H9 (cell line): ENCODE data around the gene SYNE2. TPM values are rescaled to one million over a fixed set of nuclear protein-coding genes. Genes with fewer than 3 reads are reported as not detected.
A peak's percentile ranks its signal among the peaks of the same experiment; 100 is the strongest.

Source experiments
- DNase-seq: peaks from one replicate; pipeline ENCODE4 v3.0.0-alpha.2; 2017
- H2AFZ ChIP-seq: one replicate; pipeline ENCODE4 v1.6.1; 2013; ENCODE audit warnings: mild to moderate bottlenecking, low read length, control low read depth, moderate library complexity
- H2AK5ac ChIP-seq: 2 replicates; pipeline ENCODE4 v1.6.1; 2013; ENCODE audit warnings: low read length, control low read depth, mixed read lengths; ENCODE audit not compliant: insufficient read length
- H2BK120ac ChIP-seq: one replicate; pipeline ENCODE4 v1.6.1; 2013; ENCODE audit warnings: low read depth, mild to moderate bottlenecking, low read length, control low read depth, inconsistent platforms; ENCODE audit not compliant: poor library complexity, severe bottlenecking
- H2BK12ac ChIP-seq: 2 replicates; pipeline ENCODE4 v1.6.1; 2013; ENCODE audit warnings: low read length, control low read depth, mixed read lengths, low read depth; ENCODE audit not compliant: insufficient read length
- H2BK15ac ChIP-seq: 2 replicates; pipeline ENCODE4 v1.6.1; 2013; ENCODE audit warnings: low read depth, low read length, control low read depth
- H2BK20ac ChIP-seq: one replicate; pipeline ENCODE4 v1.6.1; 2013; ENCODE audit warnings: low read depth, mild to moderate bottlenecking, low read length, control low read depth, inconsistent platforms; ENCODE audit not compliant: poor library complexity, severe bottlenecking
- H2BK5ac ChIP-seq: 2 replicates; pipeline ENCODE4 v1.6.1; 2013; ENCODE audit warnings: low read length, control low read depth, mixed read lengths; ENCODE audit not compliant: insufficient read length
- H3K14ac ChIP-seq: 2 replicates; pipeline ENCODE4 v1.6.1; 2013; ENCODE audit warnings: low read length, control low read depth; ENCODE audit not compliant: insufficient read depth
- H3K18ac ChIP-seq: 2 replicates; pipeline ENCODE4 v1.6.1; 2013; ENCODE audit warnings: low read depth, mild to moderate bottlenecking, mixed read lengths, low read length, control low read depth; ENCODE audit not compliant: insufficient read length
- H3K23ac ChIP-seq: 2 replicates; pipeline ENCODE4 v1.6.1; 2013; ENCODE audit warnings: low read length, control low read depth, mixed read lengths, low read depth; ENCODE audit not compliant: insufficient read length
- H3K23me2 ChIP-seq: 2 replicates; pipeline ENCODE4 v1.6.1; 2013; ENCODE audit warnings: low read depth, mild to moderate bottlenecking, mixed read lengths, low read length, control low read depth; ENCODE audit not compliant: insufficient read length, poor library complexity, severe bottlenecking
- H3K27ac ChIP-seq: 2 replicates; pipeline ENCODE4 v1.5.1; 2013; ENCODE audit warnings: low read length, control low read depth, mixed read lengths, low read depth; ENCODE audit not compliant: insufficient read length
- H3K27me3 ChIP-seq: 2 replicates; pipeline ENCODE4 v1.6.1; 2013; ENCODE audit warnings: low read length, control low read depth, inconsistent platforms; ENCODE audit not compliant: insufficient read depth
- H3K4ac ChIP-seq: 2 replicates; pipeline ENCODE4 v1.6.1; 2013; ENCODE audit warnings: low read depth, mild to moderate bottlenecking, control low read depth, inconsistent platforms, low read length, moderate library complexity
- H3K4me1 ChIP-seq: 2 replicates; pipeline ENCODE4 v1.6.1; 2013; ENCODE audit warnings: low read length, control low read depth, inconsistent platforms; ENCODE audit not compliant: insufficient read depth
- H3K4me2 ChIP-seq: 2 replicates; pipeline ENCODE4 v1.6.1; 2013; ENCODE audit warnings: low read length, control low read depth, mixed read lengths; ENCODE audit not compliant: insufficient read length, insufficient read depth
- H3K56ac ChIP-seq: 2 replicates; pipeline ENCODE4 v1.6.1; 2013; ENCODE audit warnings: low read depth, mild to moderate bottlenecking, mixed read lengths, low read length, control low read depth; ENCODE audit not compliant: insufficient read length
- H3K79me1 ChIP-seq: 2 replicates; pipeline ENCODE4 v1.6.1; 2013; ENCODE audit warnings: low read depth, mild to moderate bottlenecking, moderate library complexity, low read length, control low read depth, inconsistent platforms; ENCODE audit not compliant: insufficient read depth, poor library complexity, severe bottlenecking
- H3K79me2 ChIP-seq: 2 replicates; pipeline ENCODE4 v1.6.1; 2013; ENCODE audit warnings: low read length, control low read depth, inconsistent platforms; ENCODE audit not compliant: insufficient read depth
- H3K9ac ChIP-seq: 2 replicates; pipeline ENCODE4 v1.6.1; 2013; ENCODE audit warnings: low read length, control low read depth, mixed read lengths; ENCODE audit not compliant: insufficient read length; ENCODE audit errors: extremely low read depth
- H3K9me3 ChIP-seq: one replicate; pipeline ENCODE4 v1.6.1; 2013; ENCODE audit warnings: low read depth, low read length, inconsistent platforms; ENCODE audit not compliant: control insufficient read depth
- H3T11ph ChIP-seq: one replicate; pipeline ENCODE4 v1.6.1; 2013; ENCODE audit warnings: mild to moderate bottlenecking, low read length, control low read depth, inconsistent platforms
- H4K20me1 ChIP-seq: one replicate; pipeline ENCODE4 v1.6.1; 2013; ENCODE audit not compliant: control insufficient read depth, insufficient read length, insufficient read depth
- H4K5ac ChIP-seq: 2 replicates; pipeline ENCODE4 v1.6.1; 2013; ENCODE audit warnings: low read depth, mild to moderate bottlenecking, mixed read lengths, low read length, control low read depth; ENCODE audit not compliant: insufficient read length
- H4K8ac ChIP-seq: replicated peaks from 2 replicates; pipeline ENCODE4 v1.6.1; 2013; ENCODE audit warnings: low read length, control low read depth, mixed read lengths, low read depth; ENCODE audit not compliant: insufficient read length
- H4K91ac ChIP-seq: 2 replicates; pipeline ENCODE4 v1.6.1; 2013; ENCODE audit warnings: low read depth, mild to moderate bottlenecking, moderate library complexity, mixed read lengths, low read length, control low read depth; ENCODE audit not compliant: insufficient read length
- H3K27ac Mint-ChIP-seq, 3 experiments: 2 replicates in 2 of 3; 3 replicates in 1 of 3; pipeline ENCODE4 v1.8.0; 2020 to 2021; ENCODE audit warnings: mixed read lengths in 3 of 3, mild to moderate bottlenecking in 1 of 3, moderate library complexity in 1 of 3
- H3K27me3 Mint-ChIP-seq: 2 replicates; pipeline ENCODE4 v1.8.0; 2021; ENCODE audit warnings: low read depth, mild to moderate bottlenecking, moderate library complexity, mixed read lengths
- H3K36me3 Mint-ChIP-seq, 3 experiments: 2 replicates in 2 of 3; 3 replicates in 1 of 3; pipeline ENCODE4 v1.8.0; 2020 to 2021; ENCODE audit warnings: low read depth in 3 of 3, mixed read lengths in 3 of 3; ENCODE audit not compliant: insufficient read depth in 1 of 3
- H3K4me1 Mint-ChIP-seq, 2 experiments: 2 replicates each; pipeline ENCODE4 v1.8.0; 2020; ENCODE audit warnings: mixed read lengths in 2 of 2
- H3K4me3 Mint-ChIP-seq, 2 experiments: 2 replicates in 1 of 2; 3 replicates in 1 of 2; pipeline ENCODE4 v1.8.0; 2020 to 2021; ENCODE audit warnings: mild to moderate bottlenecking in 2 of 2, mixed read lengths in 2 of 2, moderate library complexity in 1 of 2
- H3K9me3 Mint-ChIP-seq, 2 experiments: 2 replicates in 1 of 2; 3 replicates in 1 of 2; pipeline ENCODE4 v1.8.0; 2020; ENCODE audit warnings: mild to moderate bottlenecking in 2 of 2, mixed read lengths in 2 of 2, moderate library complexity in 1 of 2
- WGBS: extraction: QIAGEN DNeasy Blood & Tissue Kit; methylation state at CpG from one replicate; pipeline ENCODE4 v1.1.7; 2013; ENCODE audit warnings: missing lambda C conversion rate, low lambda C conversion rate, mixed read lengths; ENCODE audit not compliant: insufficient read length; ENCODE audit errors: extremely low coverage; 5-methylcytosine and 5-hydroxymethylcytosine counted together
- total RNA-seq: library from RNA; stranded (reverse); gene quantifications from 2 replicates; pipeline ENCODE4 v1.2.1, GENCODE V29; 2021
- TF ChIP-seq, protein P1 (sequence below): fragments of 200-600 bp; sonication (generic); conservative IDR thresholded peaks from 3 replicates; pipeline ENCODE4 v1.8.0; 2021; ENCODE audit warnings: antibody characterized with exemption, mild to moderate bottlenecking

Gene SYNE2
- total RNA-seq, 1 experiment from 2014 or later: 43.3 TPM

DNA sequence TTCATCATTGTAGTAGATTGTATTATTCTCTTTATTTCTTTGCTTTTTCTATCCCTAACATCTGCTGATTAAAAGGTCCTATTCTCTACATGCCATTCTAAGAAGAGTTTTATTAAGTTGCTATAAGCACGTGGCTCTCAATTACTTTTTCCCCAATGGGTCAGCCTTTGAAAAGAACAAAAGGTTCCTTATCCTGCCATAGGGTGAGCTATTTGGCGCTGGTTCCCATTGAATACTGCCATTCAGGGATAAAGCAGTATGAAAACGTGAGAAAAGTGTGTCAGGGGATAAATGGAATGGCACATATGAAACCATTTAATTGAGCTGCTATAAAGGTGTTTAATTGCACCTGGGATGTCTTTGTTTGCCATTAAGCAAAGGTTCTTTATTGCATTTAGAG lies 80.9 kb downstream of the SYNE2 start:
- TF ChIP-seq, protein P1, sequence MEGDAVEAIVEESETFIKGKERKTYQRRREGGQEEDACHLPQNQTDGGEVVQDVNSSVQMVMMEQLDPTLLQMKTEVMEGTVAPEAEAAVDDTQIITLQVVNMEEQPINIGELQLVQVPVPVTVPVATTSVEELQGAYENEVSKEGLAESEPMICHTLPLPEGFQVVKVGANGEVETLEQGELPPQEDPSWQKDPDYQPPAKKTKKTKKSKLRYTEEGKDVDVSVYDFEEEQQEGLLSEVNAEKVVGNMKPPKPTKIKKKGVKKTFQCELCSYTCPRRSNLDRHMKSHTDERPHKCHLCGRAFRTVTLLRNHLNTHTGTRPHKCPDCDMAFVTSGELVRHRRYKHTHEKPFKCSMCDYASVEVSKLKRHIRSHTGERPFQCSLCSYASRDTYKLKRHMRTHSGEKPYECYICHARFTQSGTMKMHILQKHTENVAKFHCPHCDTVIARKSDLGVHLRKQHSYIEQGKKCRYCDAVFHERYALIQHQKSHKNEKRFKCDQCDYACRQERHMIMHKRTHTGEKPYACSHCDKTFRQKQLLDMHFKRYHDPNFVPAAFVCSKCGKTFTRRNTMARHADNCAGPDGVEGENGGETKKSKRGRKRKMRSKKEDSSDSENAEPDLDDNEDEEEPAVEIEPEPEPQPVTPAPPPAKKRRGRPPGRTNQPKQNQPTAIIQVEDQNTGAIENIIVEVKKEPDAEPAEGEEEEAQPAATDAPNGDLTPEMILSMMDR: no peak
- H3T11ph ChIP-seq: no peak overlapping the region
- no peaks in the 10 kb centered on the region for H3K79me1 ChIP-seq
- no peak overlapping the region for H4K5ac ChIP-seq
- Mint-ChIP-seq H3K27ac (peak overlapping the region in 1 of 3 experiments; percentile 10; a peak in 1 of 7 replicates), H3K36me3 (peaks cover 3 to 8% (median 3%) of the 10 kb centered on the region in 3 experiments; a peak in 3 of 7 replicates), H3K4me3 (no peak overlapping the region), H3K4me1 (peaks cover 22 to 25% of the 10 kb centered on the region in 2 experiments), H3K9me3 (no peaks in the 10 kb centered on the region), H3K27me3 (no peaks in the 10 kb centered on the region)
- H3K27ac ChIP-seq: no peak overlapping the region
- no peak overlapping the region for H2BK12ac ChIP-seq
- no peak overlapping the region for H3K4me2 ChIP-seq
- H3K4ac ChIP-seq: no peak overlapping the region
- H2BK20ac ChIP-seq: no peak overlapping the region
- H2BK120ac ChIP-seq: no peak overlapping the region
- no peak overlapping the region for H3K56ac ChIP-seq
- H3K23me2 ChIP-seq: no peaks in the 10 kb centered on the region
- H3K9me3 ChIP-seq: no peaks in the 10 kb centered on the region
- H2AFZ ChIP-seq: no peak overlapping the region
- H3K4me1 ChIP-seq: peaks cover 4% of the 10 kb centered on the region
- H3K79me2 ChIP-seq: no peaks in the 10 kb centered on the region; the same call in 1 of the 2 replicates
- H4K8ac ChIP-seq: no peak overlapping the region
- no peaks in the 10 kb centered on the region for H3K27me3 ChIP-seq
- H4K20me1 ChIP-seq: no peaks in the 10 kb centered on the region
- H4K91ac ChIP-seq: no peak overlapping the region
- H2BK5ac ChIP-seq: no peak overlapping the region
- H2BK15ac ChIP-seq: no peak overlapping the region
- H2AK5ac ChIP-seq: no peak overlapping the region
- no peak overlapping the region for H3K23ac ChIP-seq
- no peak overlapping the region for H3K14ac ChIP-seq
- no peak for DNase-seq
- no peak overlapping the region for H3K9ac ChIP-seq
- no peak overlapping the region for H3K18ac ChIP-seq
- WGBS: no CpG with 5 or more reads among the region's 3 CpGs
